OCI-LY7 (cell line): ENCODE measurements around the gene DCP1B.

ENCODE experiments used
- CTCF ChIP-seq: fragments of 200-600 bp; sonication (generic); conservative IDR thresholded peaks from 2 replicates; pipeline ENCODE4 v1.5.1; 2014; ENCODE audit warnings: mild to moderate bottlenecking, antibody characterized with exemption, low read length, moderate library complexity, mixed read lengths
- EZH2phosphoT487 ChIP-seq: fragments of 200-600 bp; sonication (generic); IDR thresholded peaks from 2 replicates; pipeline ENCODE4 v1.6.1; 2018; ENCODE audit warnings: low read depth, borderline replicate concordance, mild to moderate bottlenecking, mixed run types, antibody characterized with exemption, low read length, moderate library complexity, mixed read lengths

- TF ChIP-seq CTCF: no peak
- TF ChIP-seq EZH2phosphoT487: no peak
Measured at GRCh38 chr12:1896964-1897363, 107.3 kb downstream of the DCP1B start.
